H9 (cell line): ENCODE measurements around the gene HAGHL. TPM values are rescaled to one million over a fixed set of nuclear protein-coding genes. Genes with fewer than 3 reads are reported as not detected.
"Not testable (repeated sequence)": the region's sequence is repeated elsewhere in the genome, so short reads cannot be mapped to it uniquely, and the experiment has no call there.

Experiments
- DNase-seq: peaks from one replicate; pipeline ENCODE4 v3.0.0-alpha.2; 2017
- H2AFZ ChIP-seq: one replicate; pipeline ENCODE4 v1.6.1; 2013; ENCODE audit warnings: mild to moderate bottlenecking, low read length, control low read depth, moderate library complexity
- H2AK5ac ChIP-seq: 2 replicates; pipeline ENCODE4 v1.6.1; 2013; ENCODE audit warnings: low read length, control low read depth, mixed read lengths; ENCODE audit not compliant: insufficient read length
- H2BK120ac ChIP-seq: one replicate; pipeline ENCODE4 v1.6.1; 2013; ENCODE audit warnings: low read depth, mild to moderate bottlenecking, low read length, control low read depth, inconsistent platforms; ENCODE audit not compliant: poor library complexity, severe bottlenecking
- H2BK12ac ChIP-seq: 2 replicates; pipeline ENCODE4 v1.6.1; 2013; ENCODE audit warnings: low read length, control low read depth, mixed read lengths, low read depth; ENCODE audit not compliant: insufficient read length
- H2BK15ac ChIP-seq: 2 replicates; pipeline ENCODE4 v1.6.1; 2013; ENCODE audit warnings: low read depth, low read length, control low read depth
- H2BK20ac ChIP-seq: one replicate; pipeline ENCODE4 v1.6.1; 2013; ENCODE audit warnings: low read depth, mild to moderate bottlenecking, low read length, control low read depth, inconsistent platforms; ENCODE audit not compliant: poor library complexity, severe bottlenecking
- H2BK5ac ChIP-seq: 2 replicates; pipeline ENCODE4 v1.6.1; 2013; ENCODE audit warnings: low read length, control low read depth, mixed read lengths; ENCODE audit not compliant: insufficient read length
- H3K14ac ChIP-seq: 2 replicates; pipeline ENCODE4 v1.6.1; 2013; ENCODE audit warnings: low read length, control low read depth; ENCODE audit not compliant: insufficient read depth
- H3K18ac ChIP-seq: 2 replicates; pipeline ENCODE4 v1.6.1; 2013; ENCODE audit warnings: low read depth, mild to moderate bottlenecking, mixed read lengths, low read length, control low read depth; ENCODE audit not compliant: insufficient read length
- H3K23ac ChIP-seq: 2 replicates; pipeline ENCODE4 v1.6.1; 2013; ENCODE audit warnings: low read length, control low read depth, mixed read lengths, low read depth; ENCODE audit not compliant: insufficient read length
- H3K23me2 ChIP-seq: 2 replicates; pipeline ENCODE4 v1.6.1; 2013; ENCODE audit warnings: low read depth, mild to moderate bottlenecking, mixed read lengths, low read length, control low read depth; ENCODE audit not compliant: insufficient read length, poor library complexity, severe bottlenecking
- H3K27ac ChIP-seq: 2 replicates; pipeline ENCODE4 v1.5.1; 2013; ENCODE audit warnings: low read length, control low read depth, mixed read lengths, low read depth; ENCODE audit not compliant: insufficient read length
- H3K27me3 ChIP-seq: 2 replicates; pipeline ENCODE4 v1.6.1; 2013; ENCODE audit warnings: low read length, control low read depth, inconsistent platforms; ENCODE audit not compliant: insufficient read depth
- H3K4ac ChIP-seq: 2 replicates; pipeline ENCODE4 v1.6.1; 2013; ENCODE audit warnings: low read depth, mild to moderate bottlenecking, control low read depth, inconsistent platforms, low read length, moderate library complexity
- H3K4me1 ChIP-seq: 2 replicates; pipeline ENCODE4 v1.6.1; 2013; ENCODE audit warnings: low read length, control low read depth, inconsistent platforms; ENCODE audit not compliant: insufficient read depth
- H3K4me2 ChIP-seq: 2 replicates; pipeline ENCODE4 v1.6.1; 2013; ENCODE audit warnings: low read length, control low read depth, mixed read lengths; ENCODE audit not compliant: insufficient read length, insufficient read depth
- H3K56ac ChIP-seq: 2 replicates; pipeline ENCODE4 v1.6.1; 2013; ENCODE audit warnings: low read depth, mild to moderate bottlenecking, mixed read lengths, low read length, control low read depth; ENCODE audit not compliant: insufficient read length
- H3K79me1 ChIP-seq: 2 replicates; pipeline ENCODE4 v1.6.1; 2013; ENCODE audit warnings: low read depth, mild to moderate bottlenecking, moderate library complexity, low read length, control low read depth, inconsistent platforms; ENCODE audit not compliant: insufficient read depth, poor library complexity, severe bottlenecking
- H3K79me2 ChIP-seq: 2 replicates; pipeline ENCODE4 v1.6.1; 2013; ENCODE audit warnings: low read length, control low read depth, inconsistent platforms; ENCODE audit not compliant: insufficient read depth
- H3K9ac ChIP-seq: 2 replicates; pipeline ENCODE4 v1.6.1; 2013; ENCODE audit warnings: low read length, control low read depth, mixed read lengths; ENCODE audit not compliant: insufficient read length; ENCODE audit errors: extremely low read depth
- H3K9me3 ChIP-seq: one replicate; pipeline ENCODE4 v1.6.1; 2013; ENCODE audit warnings: low read depth, low read length, inconsistent platforms; ENCODE audit not compliant: control insufficient read depth
- H3T11ph ChIP-seq: one replicate; pipeline ENCODE4 v1.6.1; 2013; ENCODE audit warnings: mild to moderate bottlenecking, low read length, control low read depth, inconsistent platforms
- H4K20me1 ChIP-seq: one replicate; pipeline ENCODE4 v1.6.1; 2013; ENCODE audit not compliant: control insufficient read depth, insufficient read length, insufficient read depth
- H4K5ac ChIP-seq: 2 replicates; pipeline ENCODE4 v1.6.1; 2013; ENCODE audit warnings: low read depth, mild to moderate bottlenecking, mixed read lengths, low read length, control low read depth; ENCODE audit not compliant: insufficient read length
- H4K8ac ChIP-seq: replicated peaks from 2 replicates; pipeline ENCODE4 v1.6.1; 2013; ENCODE audit warnings: low read length, control low read depth, mixed read lengths, low read depth; ENCODE audit not compliant: insufficient read length
- H4K91ac ChIP-seq: 2 replicates; pipeline ENCODE4 v1.6.1; 2013; ENCODE audit warnings: low read depth, mild to moderate bottlenecking, moderate library complexity, mixed read lengths, low read length, control low read depth; ENCODE audit not compliant: insufficient read length
- H3K27ac Mint-ChIP-seq, 3 experiments: 2 replicates in 2 of 3; 3 replicates in 1 of 3; pipeline ENCODE4 v1.8.0; 2020 to 2021; ENCODE audit warnings: mixed read lengths in 3 of 3, mild to moderate bottlenecking in 1 of 3, moderate library complexity in 1 of 3
- H3K27me3 Mint-ChIP-seq: 2 replicates; pipeline ENCODE4 v1.8.0; 2021; ENCODE audit warnings: low read depth, mild to moderate bottlenecking, moderate library complexity, mixed read lengths
- H3K36me3 Mint-ChIP-seq, 3 experiments: 2 replicates in 2 of 3; 3 replicates in 1 of 3; pipeline ENCODE4 v1.8.0; 2020 to 2021; ENCODE audit warnings: low read depth in 3 of 3, mixed read lengths in 3 of 3; ENCODE audit not compliant: insufficient read depth in 1 of 3
- H3K4me1 Mint-ChIP-seq, 2 experiments: 2 replicates each; pipeline ENCODE4 v1.8.0; 2020; ENCODE audit warnings: mixed read lengths in 2 of 2
- H3K4me3 Mint-ChIP-seq, 2 experiments: 2 replicates in 1 of 2; 3 replicates in 1 of 2; pipeline ENCODE4 v1.8.0; 2020 to 2021; ENCODE audit warnings: mild to moderate bottlenecking in 2 of 2, mixed read lengths in 2 of 2, moderate library complexity in 1 of 2
- H3K9me3 Mint-ChIP-seq, 2 experiments: 2 replicates in 1 of 2; 3 replicates in 1 of 2; pipeline ENCODE4 v1.8.0; 2020; ENCODE audit warnings: mild to moderate bottlenecking in 2 of 2, mixed read lengths in 2 of 2, moderate library complexity in 1 of 2
- WGBS: extraction: QIAGEN DNeasy Blood & Tissue Kit; methylation state at CpG from one replicate; pipeline ENCODE4 v1.1.7; 2013; ENCODE audit warnings: missing lambda C conversion rate, low lambda C conversion rate, mixed read lengths; ENCODE audit not compliant: insufficient read length; ENCODE audit errors: extremely low coverage; 5-methylcytosine and 5-hydroxymethylcytosine counted together
- total RNA-seq: library from RNA; stranded (reverse); gene quantifications from 2 replicates; pipeline ENCODE4 v1.2.1, GENCODE V29; 2021
- TF ChIP-seq, protein P1 (sequence below): fragments of 200-600 bp; sonication (generic); conservative IDR thresholded peaks from 3 replicates; pipeline ENCODE4 v1.8.0; 2021; ENCODE audit warnings: antibody characterized with exemption, mild to moderate bottlenecking

HAGHL gene
- total RNA-seq, 1 experiment from 2014 or later = 25.2 TPM

DNA sequence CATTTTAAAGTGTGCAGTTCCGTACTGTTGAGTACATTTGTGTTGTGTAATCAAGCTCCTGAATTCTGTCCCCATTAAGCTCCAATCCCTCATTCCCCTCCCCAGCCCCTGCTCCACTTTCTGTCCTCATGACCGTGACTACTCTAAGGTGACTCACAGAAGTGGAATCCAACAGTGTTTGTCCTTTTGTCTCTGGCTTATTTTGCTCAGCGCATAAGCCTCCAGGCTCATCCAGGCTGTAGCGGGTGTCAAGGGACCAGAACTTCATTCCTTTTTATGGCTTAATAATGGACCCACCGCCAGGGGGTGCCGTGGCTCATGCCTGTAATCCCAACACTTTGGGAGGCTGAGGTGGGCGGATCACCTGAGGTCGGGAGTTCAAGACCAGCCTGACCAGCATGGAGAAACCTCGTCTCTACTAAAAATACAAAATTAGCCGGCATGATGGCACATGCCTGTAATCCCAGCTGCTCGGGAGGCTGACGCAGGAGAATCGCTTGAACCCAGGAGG lies 14.1 kb upstream of the HAGHL start:
- not testable (repeated sequence) for H4K5ac ChIP-seq, H3K9me3 ChIP-seq, H4K8ac ChIP-seq, H3K79me2 ChIP-seq, H3K79me1 ChIP-seq, H3K23me2 ChIP-seq, H3K4me1 ChIP-seq, H2AK5ac ChIP-seq, H3T11ph ChIP-seq, H3K14ac ChIP-seq, H3K27ac ChIP-seq, H3K9me3 Mint-ChIP-seq, H3K23ac ChIP-seq, H3K4me2 ChIP-seq, H4K20me1 ChIP-seq, H2BK12ac ChIP-seq, H2BK5ac ChIP-seq, H2AFZ ChIP-seq, H3K18ac ChIP-seq, H3K4ac ChIP-seq, H2BK120ac ChIP-seq, H4K91ac ChIP-seq, H3K56ac ChIP-seq, H2BK15ac ChIP-seq, H3K36me3 Mint-ChIP-seq, H3K9ac ChIP-seq, H2BK20ac ChIP-seq
- peaks cover 11% of the 10 kb centered on the region; the same call in 1 of the 2 replicates for H3K27me3 ChIP-seq
- H3K4me1 Mint-ChIP-seq = peaks cover 9 to 15% of the 10 kb centered on the region in 2 experiments
- H3K27me3 Mint-ChIP-seq = peaks cover 69% of the 10 kb centered on the region
- H3K27ac Mint-ChIP-seq = peak overlapping the region in 2 of 3 experiments; percentile 10 to 24; a peak in 2 of 7 replicates
- TF ChIP-seq, protein P1, sequence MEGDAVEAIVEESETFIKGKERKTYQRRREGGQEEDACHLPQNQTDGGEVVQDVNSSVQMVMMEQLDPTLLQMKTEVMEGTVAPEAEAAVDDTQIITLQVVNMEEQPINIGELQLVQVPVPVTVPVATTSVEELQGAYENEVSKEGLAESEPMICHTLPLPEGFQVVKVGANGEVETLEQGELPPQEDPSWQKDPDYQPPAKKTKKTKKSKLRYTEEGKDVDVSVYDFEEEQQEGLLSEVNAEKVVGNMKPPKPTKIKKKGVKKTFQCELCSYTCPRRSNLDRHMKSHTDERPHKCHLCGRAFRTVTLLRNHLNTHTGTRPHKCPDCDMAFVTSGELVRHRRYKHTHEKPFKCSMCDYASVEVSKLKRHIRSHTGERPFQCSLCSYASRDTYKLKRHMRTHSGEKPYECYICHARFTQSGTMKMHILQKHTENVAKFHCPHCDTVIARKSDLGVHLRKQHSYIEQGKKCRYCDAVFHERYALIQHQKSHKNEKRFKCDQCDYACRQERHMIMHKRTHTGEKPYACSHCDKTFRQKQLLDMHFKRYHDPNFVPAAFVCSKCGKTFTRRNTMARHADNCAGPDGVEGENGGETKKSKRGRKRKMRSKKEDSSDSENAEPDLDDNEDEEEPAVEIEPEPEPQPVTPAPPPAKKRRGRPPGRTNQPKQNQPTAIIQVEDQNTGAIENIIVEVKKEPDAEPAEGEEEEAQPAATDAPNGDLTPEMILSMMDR = peak; percentile 73
- DNase-seq = peak; percentile 82
- no CpG with 5 or more reads among the region's 13 CpGs for whole genome bisulfite sequencing
- H3K4me3 Mint-ChIP-seq = peak overlapping the region in 1 of 2 experiments; percentile 23; a peak in 2 of 5 replicates
